HG03064 (cell line): ENCODE data around the gene PHOX2A.

ENCODE experiments used
- ATAC-seq: cut with Tn5 transposase; IDR thresholded peaks from one replicate; pipeline ENCODE4 v1.9.1; 2021; ENCODE audit warnings: low read depth; ENCODE audit not compliant: unreplicated experiment

PHOX2A gene

GRCh38 chr11:72189455-72190250 lies 54.3 kb downstream of the PHOX2A start:
- no peak for ATAC-seq
